Ascending aorta (tissue), 2 donors: ENCODE results near the gene BOD1L1. TPM values are rescaled to one million over a fixed set of nuclear protein-coding genes. Genes with fewer than 3 reads are reported as not detected.
A peak's percentile ranks its signal among the peaks of the same experiment; 100 is the strongest.

Experiments used
- DNase-seq, 2 donors: peaks; one replicate each; pipeline ENCODE4 v3.0.0-alpha.2; 2019; ENCODE audit warnings: low spot score in 2 of 2
- H3K27ac ChIP-seq, 2 donors: fragments of 200-600 bp; sonication (generic); one replicate each; pipeline ENCODE4 v1.5.1; 2016 to 2017; ENCODE audit warnings: mild to moderate bottlenecking in 1 of 2
- H3K27me3 ChIP-seq: fragments of 200-600 bp; sonication (generic); one replicate; pipeline ENCODE4 v1.5.1; 2017
- H3K36me3 ChIP-seq, 2 donors: fragments of 200-600 bp; sonication (generic); one replicate each; pipeline ENCODE4 v1.5.1; 2016
- H3K4me1 ChIP-seq, 2 donors: fragments of 200-600 bp; sonication (generic); one replicate each; pipeline ENCODE4 v1.5.1; 2016 to 2017; ENCODE audit warnings: mild to moderate bottlenecking in 1 of 2
- H3K4me3 ChIP-seq, 2 donors: fragments of 200-600 bp; sonication (generic); one replicate each; pipeline ENCODE4 v1.5.1; 2016 to 2017; ENCODE audit warnings: mild to moderate bottlenecking in 1 of 2
- H3K9me3 ChIP-seq, 2 donors: fragments of 200-600 bp; sonication (generic); one replicate each; pipeline ENCODE4 v1.5.1; 2016
- CTCF ChIP-seq, 3 experiments: fragments of 200-600 bp in 2 of 3; fragments of 450-650 bp in 1 of 3; sonication (generic) in 2 of 3; IDR thresholded peaks; one replicate each; pipeline ENCODE4 v1.5.1; 2016 to 2019; ENCODE audit warnings: antibody characterized with exemption in 3 of 3, mild to moderate bottlenecking in 1 of 3, moderate library complexity in 1 of 3
- intact Hi-C: fragments of 100-400 bp; cut with DNase I; formaldehyde crosslinking; loops from one replicate; pipeline ENCODE4 v1.15.1; 2023
- total RNA-seq: library from RNA; depleted of rRNA; stranded (reverse); fragments of >200 nt; gene quantifications from one replicate; pipeline ENCODE4 v1.1.0, GENCODE V29; 2016

Gene BOD1L1
- total RNA-seq, 1 donor from 2014 or later, result 8.4 TPM

GRCh38 chr4:13544606-13545393, 82.7 kb downstream of the BOD1L1 start:
- no peaks in the 10 kb centered on the region for H3K9me3 ChIP-seq
- intact Hi-C loops, result loop anchor here (10.0 kb wide), 1 partner anchor 820 kb away; no protein-coding TSS in a partner anchor
- peaks cover 9 to 24% of the 10 kb centered on the region in 2 donors for H3K4me1 ChIP-seq
- no peak for DNase-seq
- H3K4me3 ChIP-seq, result peak overlapping the region; percentile 59 to 65
- peaks cover 71% of the 10 kb centered on the region for H3K27me3 ChIP-seq
- H3K36me3 ChIP-seq, result no peaks in the 10 kb centered on the region
- TF ChIP-seq CTCF (IDR thresholded peaks at IDR 0.05), result no peak
- H3K27ac ChIP-seq, result no peak overlapping the region

GRCh38 chr4:13543839-13544605, 83.5 kb downstream of the BOD1L1 start, which contains the start of gene NKX3-2:
Gene NKX3-2 (minus strand): TSS chr4:13544508. CDS start chr4:13544414, 94 bp downstream.
- intact Hi-C loops, result loop anchor here (10.0 kb wide), 1 partner anchor 819 kb away; no protein-coding TSS in a partner anchor
- no peak for TF ChIP-seq CTCF (IDR thresholded peaks at IDR 0.05)
- no peak within 1 kb of the TSS for H3K27ac ChIP-seq
- H3K4me1 ChIP-seq, result peaks cover 9 to 31% of the 10 kb centered on the region in 2 donors
- H3K4me3 ChIP-seq, result peak within 1 kb of the TSS; percentile 59 to 65
- peaks cover 74% of the 10 kb centered on the region for H3K27me3 ChIP-seq
- H3K9me3 ChIP-seq, result no peaks in the 10 kb centered on the region
- no peaks in the 10 kb centered on the region for H3K36me3 ChIP-seq
- DNase-seq, result no peak

- intact Hi-C loops, result loop anchor here (10.0 kb wide), 1 partner anchor 818 kb away; no protein-coding TSS in a partner anchor
These were observed 84.3 kb downstream of the BOD1L1 start for GRCh38 chr4:13543032-13543838.

GRCh38 chr4:13542577-13543031, 84.9 kb downstream of the BOD1L1 start:
- Histone ChIP-seq H3K27me3 (peaks cover 60% of the 10 kb centered on the region), H3K4me3 (no peak overlapping the region), H3K9me3 (no peaks in the 10 kb centered on the region), H3K36me3 (no peaks in the 10 kb centered on the region), H3K27ac (no peak overlapping the region), H3K4me1 (peaks cover 8 to 27% of the 10 kb centered on the region in 2 donors)
- intact Hi-C loops, result loop anchor here (10.0 kb wide), 1 partner anchor 818 kb away; no protein-coding TSS in a partner anchor
- DNase-seq, result no peak
- no peak for TF ChIP-seq CTCF (IDR thresholded peaks at IDR 0.05)

More at GRCh38 chr4:13543032-13543838, 84.3 kb downstream of the BOD1L1 start:
- H3K27ac ChIP-seq, result no peak overlapping the region
- no peaks in the 10 kb centered on the region for H3K36me3 ChIP-seq
- H3K4me1 ChIP-seq, result peaks cover 9 to 29% of the 10 kb centered on the region in 2 donors
- no peaks in the 10 kb centered on the region for H3K9me3 ChIP-seq
- peaks cover 66% of the 10 kb centered on the region for H3K27me3 ChIP-seq
- DNase-seq, result no peak
- H3K4me3 ChIP-seq, result peak overlapping the region; percentile 59 to 65
- no peak for TF ChIP-seq CTCF (IDR thresholded peaks at IDR 0.05)
